Measurements from ENCODE around the gene ITPKB. TPM values are rescaled to one million over a fixed set of nuclear protein-coding genes. Genes with fewer than 3 reads are reported as not detected.
A peak's percentile ranks its signal among the peaks of the same experiment; 100 is the strongest.

ITPKB gene
- total and polyA plus RNA-seq, 5 donors = 9.6 to 15.4 (median 9.9) TPM

- Histone ChIP-seq H3K4me3 (ENCODE audit: low read length) (no peak overlapping the region), H3K9me3 (ENCODE audit: control insufficient read depth, low read length) (no peaks in the 10 kb centered on the region), H3K27me3 (ENCODE audit: control insufficient read depth, insufficient read depth) (no peaks in the 10 kb centered on the region), H3K27ac (ENCODE audit: low read length) (no peak overlapping the region), H3K4me1 (ENCODE audit: control insufficient read depth, insufficient read depth, low read length) (peaks cover 26% of the 10 kb centered on the region)
- ATAC-seq (no peak), DNase-seq (no peak)
- WGBS = 68% methylated on average over 19 of the region's 19 CpGs
- intact Hi-C loops (cut with DNase I) = no loop called here
These were observed 26.2 kb downstream of the ITPKB start for GRCh38 chr1:226712742-226713419.

- 61% methylated on average over 21 of the region's 21 CpGs for WGBS
- Histone ChIP-seq H3K4me3 (ENCODE audit: low read length) (no peak overlapping the region), H3K27ac (ENCODE audit: low read length) (peak overlapping the region; percentile 59), H3K4me1 (ENCODE audit: control insufficient read depth, insufficient read depth, low read length) (peaks cover 26% of the 10 kb centered on the region), H3K9me3 (ENCODE audit: control insufficient read depth, low read length) (no peaks in the 10 kb centered on the region), H3K27me3 (ENCODE audit: control insufficient read depth, insufficient read depth) (no peaks in the 10 kb centered on the region)
- ATAC-seq = peak in 1 of 2 donors; percentile 24
- intact Hi-C loops (cut with DNase I) = no loop called here
- DNase-seq = no peak
These were observed 26.9 kb downstream of the ITPKB start for GRCh38 chr1:226711976-226712741.

GRCh38 chr1:226710501-226710900 lies 28.6 kb downstream of the ITPKB start:
- intact Hi-C loops (cut with DNase I) = no loop called here
- WGBS = 77% methylated on average over 6 of the region's 6 CpGs
- peaks cover 23% of the 10 kb centered on the region for H3K4me1 ChIP-seq (ENCODE audit: control insufficient read depth, insufficient read depth, low read length)

GRCh38 chr1:226709953-226710352 lies 29.1 kb downstream of the ITPKB start:
- intact Hi-C loops (cut with DNase I) = loop anchor here in 1 of 4 donors (5.0 kb wide), 1 partner anchor 48 kb away; no protein-coding TSS in a partner anchor
- WGBS = 81% methylated on average over 4 of the region's 4 CpGs
- no peak for DNase-seq
- Histone ChIP-seq H3K27me3 (ENCODE audit: control insufficient read depth, insufficient read depth) (no peaks in the 10 kb centered on the region), H3K4me1 (ENCODE audit: control insufficient read depth, insufficient read depth, low read length) (peaks cover 23% of the 10 kb centered on the region), H3K27ac (ENCODE audit: low read length) (no peak overlapping the region), H3K9me3 (ENCODE audit: control insufficient read depth, low read length) (no peaks in the 10 kb centered on the region), H3K4me3 (ENCODE audit: low read length) (no peak overlapping the region)
- no peak for ATAC-seq

More at GRCh38 chr1:226710501-226710900, 28.6 kb downstream of the ITPKB start:
- Histone ChIP-seq H3K4me3 (ENCODE audit: low read length) (no peak overlapping the region), H3K9me3 (ENCODE audit: control insufficient read depth, low read length) (no peaks in the 10 kb centered on the region), H3K27ac (ENCODE audit: low read length) (peak overlapping the region; percentile 48), H3K27me3 (ENCODE audit: control insufficient read depth, insufficient read depth) (no peaks in the 10 kb centered on the region)
- ATAC-seq (no peak), DNase-seq (no peak)

GRCh38 chr1:226708967-226709396 lies 30.1 kb downstream of the ITPKB start:
- DNase-seq = no peak
- no peaks in the 10 kb centered on the region for H3K9me3 ChIP-seq (ENCODE audit: control insufficient read depth, low read length)
- no peak overlapping the region for H3K4me3 ChIP-seq (ENCODE audit: low read length)
- WGBS = 39% methylated on average over 5 of the region's 5 CpGs
- intact Hi-C loops (cut with DNase I) = loop anchor here in 1 of 4 donors (5.0 kb wide), 1 partner anchor 47 kb away; no protein-coding TSS in a partner anchor
- peaks cover 23% of the 10 kb centered on the region for H3K4me1 ChIP-seq (ENCODE audit: control insufficient read depth, insufficient read depth, low read length)
- ATAC-seq = no peak
- H3K27me3 ChIP-seq (ENCODE audit: control insufficient read depth, insufficient read depth) = no peaks in the 10 kb centered on the region
- H3K27ac ChIP-seq (ENCODE audit: low read length) = peak overlapping the region; percentile 31

- peaks cover 23% of the 10 kb centered on the region for H3K4me1 ChIP-seq (ENCODE audit: control insufficient read depth, insufficient read depth, low read length)
- ATAC-seq = no peak
These were observed 30.7 kb downstream of the ITPKB start for GRCh38 chr1:226708342-226708780.

GRCh38 chr1:226706684-226707083 lies 32.4 kb downstream of the ITPKB start:
- no peak for DNase-seq
- no peaks in the 10 kb centered on the region for H3K9me3 ChIP-seq (ENCODE audit: control insufficient read depth, low read length)
- no peak overlapping the region for H3K27ac ChIP-seq (ENCODE audit: low read length)
- H3K4me1 ChIP-seq (ENCODE audit: control insufficient read depth, insufficient read depth, low read length) = peaks cover 18% of the 10 kb centered on the region
- WGBS = 56% methylated on average over 4 of the region's 4 CpGs
- no peaks in the 10 kb centered on the region for H3K27me3 ChIP-seq (ENCODE audit: control insufficient read depth, insufficient read depth)
- no peak overlapping the region for H3K4me3 ChIP-seq (ENCODE audit: low read length)
- intact Hi-C loops (cut with DNase I) = loop anchor here in 1 of 4 donors (5.0 kb wide), 1 partner anchor 44 kb away; no protein-coding TSS in a partner anchor
- no peak for ATAC-seq

More at GRCh38 chr1:226708342-226708780, 30.7 kb downstream of the ITPKB start:
- Histone ChIP-seq H3K4me3 (ENCODE audit: low read length) (no peak overlapping the region), H3K27me3 (ENCODE audit: control insufficient read depth, insufficient read depth) (no peaks in the 10 kb centered on the region), H3K9me3 (ENCODE audit: control insufficient read depth, low read length) (no peaks in the 10 kb centered on the region), H3K27ac (ENCODE audit: low read length) (peak overlapping the region; percentile 31)
- DNase-seq = no peak
- intact Hi-C loops (cut with DNase I) = loop anchor here in 1 of 4 donors (5.0 kb wide), 1 partner anchor 46 kb away; no protein-coding TSS in a partner anchor
- 37% methylated on average over 6 of the region's 6 CpGs for WGBS

GRCh38 chr1:226704169-226704937 lies 34.7 kb downstream of the ITPKB start:
- Histone ChIP-seq H3K27me3 (ENCODE audit: control insufficient read depth, insufficient read depth) (no peaks in the 10 kb centered on the region), H3K27ac (ENCODE audit: low read length) (no peak overlapping the region), H3K4me3 (ENCODE audit: low read length) (no peak overlapping the region), H3K9me3 (ENCODE audit: control insufficient read depth, low read length) (no peaks in the 10 kb centered on the region), H3K4me1 (ENCODE audit: control insufficient read depth, insufficient read depth, low read length) (peaks cover 10% of the 10 kb centered on the region)
- DNase-seq (no peak), ATAC-seq (no peak)
- intact Hi-C loops (cut with DNase I) = no loop called here
- WGBS = 60% methylated on average over 10 of the region's 10 CpGs

GRCh38 chr1:226702957-226703831 lies 35.9 kb downstream of the ITPKB start:
- H3K27ac ChIP-seq (ENCODE audit: low read length) = peak overlapping the region; percentile 98
- intact Hi-C loops (cut with DNase I) = no loop called here
- peak overlapping the region; percentile 70 for H3K4me3 ChIP-seq (ENCODE audit: low read length)
- peak; percentile 80 to 93 (median 92) for DNase-seq
- H3K4me1 ChIP-seq (ENCODE audit: control insufficient read depth, insufficient read depth, low read length) = peaks cover under 1% of the 10 kb centered on the region
- H3K9me3 ChIP-seq (ENCODE audit: control insufficient read depth, low read length) = no peaks in the 10 kb centered on the region
- no peaks in the 10 kb centered on the region for H3K27me3 ChIP-seq (ENCODE audit: control insufficient read depth, insufficient read depth)
- under 1% methylated on average over 58 of the region's 62 CpGs for WGBS
- ATAC-seq = peak; percentile 91 to 94

All from right cardiac atrium (tissue), 5 donors.